GM18519 (cell line): ENCODE measurements around the gene GALT.
A peak's percentile ranks its signal among the peaks of the same experiment; 100 is the strongest.

Source experiments
- ATAC-seq: cut with Tn5 transposase; IDR thresholded peaks from one replicate; pipeline ENCODE4 v1.9.1; 2021; ENCODE audit warnings: mild to moderate bottlenecking, moderate library complexity; ENCODE audit not compliant: unreplicated experiment, low FRiP score

GALT gene

GRCh38 chr9:34646211-34647083 is at the start of gene GALT:
TSS of gene GALT (plus strand) at chr9:34646675. CDS start at chr9:34646705, 30 bp downstream.
- ATAC-seq = peak; percentile 58

GRCh38 chr9:34599546-34599945 is 46.9 kb upstream of the GALT start:
- no peak for ATAC-seq

- ATAC-seq = no peak
Observed at GRCh38 chr9:34600908-34601307, 45.6 kb upstream of the GALT start.

- ATAC-seq = no peak
Observed at GRCh38 chr9:34601937-34602573, 44.4 kb upstream of the GALT start.

- no peak for ATAC-seq
Observed at GRCh38 chr9:34603610-34604231, 42.8 kb upstream of the GALT start.

GRCh38 chr9:34606190-34606589 is 40.3 kb upstream of the GALT start:
- no peak for ATAC-seq

- no peak for ATAC-seq
Observed at GRCh38 chr9:34606905-34607304, 39.6 kb upstream of the GALT start.

GRCh38 chr9:34607331-34607730 is 39.1 kb upstream of the GALT start:
- ATAC-seq = no peak

- ATAC-seq = no peak
Observed at GRCh38 chr9:34610434-34611206, 35.9 kb upstream of the GALT start.

GRCh38 chr9:34611251-34611810 is 35.1 kb upstream of the GALT start:
- ATAC-seq = no peak

GRCh38 chr9:34611811-34612787 is 34.4 kb upstream of the GALT start, which contains the start of gene RPP25L:
TSS of gene RPP25L (minus strand) at chr9:34612097. CDS start at chr9:34611296, 801 bp downstream.
- ATAC-seq = peak; percentile 46

GRCh38 chr9:34612788-34613390 is 33.6 kb upstream of the GALT start:
- ATAC-seq = no peak

- ATAC-seq = no peak
Observed at GRCh38 chr9:34615132-34615531, 31.3 kb upstream of the GALT start.

- peak; percentile 90 for ATAC-seq
Observed at GRCh38 chr9:34620061-34620994, 26.1 kb upstream of the GALT start, which contains the start of gene DCTN3. TSS of gene DCTN3 (minus strand) at chr9:34620495. CDS start at chr9:34620464, 31 bp downstream.

GRCh38 chr9:34623374-34624235 is 22.9 kb upstream of the GALT start:
- no peak for ATAC-seq

GRCh38 chr9:34624475-34625185 is 21.8 kb upstream of the GALT start:
- no peak for ATAC-seq
